Epithelial cell of esophagus (primary cell): ENCODE measurements around the gene ADTRP.
A peak's percentile ranks its signal among the peaks of the same experiment; 100 is the strongest.

Source experiments
- DNase-seq: peaks from one replicate; pipeline ENCODE4 v3.0.0; 2010; ENCODE audit warnings: low read depth
- H3K4me3 ChIP-seq: 2 replicates; pipeline ENCODE4 v1.5.1; 2011; ENCODE audit warnings: mild to moderate bottlenecking, low read length, control low read depth
- CTCF ChIP-seq: IDR thresholded peaks from 2 replicates; pipeline ENCODE4 v1.5.1; 2011; ENCODE audit warnings: low read depth, mild to moderate bottlenecking, low read length, control low read depth, inconsistent platforms; ENCODE audit not compliant: insufficient read depth; ENCODE audit errors: missing control alignments

The ADTRP gene

GRCh38 chr6:11703725-11704124, 74.9 kb downstream of the ADTRP start:
- TF ChIP-seq CTCF, result no peak
- DNase-seq, result no peak
- no peak overlapping the region for H3K4me3 ChIP-seq

- no peak for TF ChIP-seq CTCF
- H3K4me3 ChIP-seq, result no peak overlapping the region
- peak; percentile 86 for DNase-seq
Observed at GRCh38 chr6:11702500-11703130, 76.0 kb downstream of the ADTRP start.

GRCh38 chr6:11702089-11702488, 76.5 kb downstream of the ADTRP start:
- peak; percentile 32 for DNase-seq
- TF ChIP-seq CTCF, result no peak
- H3K4me3 ChIP-seq, result no peak overlapping the region

- peak; percentile 17 for DNase-seq
- H3K4me3 ChIP-seq, result no peak overlapping the region
- TF ChIP-seq CTCF, result no peak
Observed at GRCh38 chr6:11701573-11701972, 77.0 kb downstream of the ADTRP start.

- TF ChIP-seq CTCF, result peak; percentile 53
- H3K4me3 ChIP-seq, result no peak overlapping the region
- DNase-seq, result peak; percentile 70
Observed at GRCh38 chr6:11700118-11700718, 78.4 kb downstream of the ADTRP start.

- TF ChIP-seq CTCF, result no peak
- DNase-seq, result peak; percentile 39
- H3K4me3 ChIP-seq, result no peak overlapping the region
Observed at GRCh38 chr6:11699576-11699975, 79.0 kb downstream of the ADTRP start.
